EL (cell line): Measurements from ENCODE around the gene CXXC4.

Source experiments
- DNase-seq: peaks from one replicate; pipeline ENCODE4 v3.0.0-alpha.2; 2016

The CXXC4 gene

DNA sequence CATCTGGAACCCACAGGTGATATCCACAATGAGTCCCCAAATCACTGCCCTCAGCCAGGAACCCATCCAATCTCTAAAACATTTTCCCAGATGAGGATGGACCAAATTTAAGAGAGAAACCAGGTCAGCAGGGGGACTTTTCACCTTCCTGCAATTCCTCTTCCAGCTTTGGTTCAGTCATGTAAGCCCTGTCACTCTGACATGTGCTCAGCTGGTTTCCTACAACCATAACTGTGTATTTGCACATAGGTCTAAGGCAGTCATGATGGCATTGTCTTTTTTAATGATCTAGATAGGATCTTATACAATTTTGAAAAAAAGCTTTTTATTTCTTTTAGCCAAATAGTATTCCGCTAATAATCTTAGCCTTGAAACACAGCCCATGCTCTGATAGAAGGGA is 6.5 kb downstream of the CXXC4 start:
- no peak for DNase-seq

DNA sequence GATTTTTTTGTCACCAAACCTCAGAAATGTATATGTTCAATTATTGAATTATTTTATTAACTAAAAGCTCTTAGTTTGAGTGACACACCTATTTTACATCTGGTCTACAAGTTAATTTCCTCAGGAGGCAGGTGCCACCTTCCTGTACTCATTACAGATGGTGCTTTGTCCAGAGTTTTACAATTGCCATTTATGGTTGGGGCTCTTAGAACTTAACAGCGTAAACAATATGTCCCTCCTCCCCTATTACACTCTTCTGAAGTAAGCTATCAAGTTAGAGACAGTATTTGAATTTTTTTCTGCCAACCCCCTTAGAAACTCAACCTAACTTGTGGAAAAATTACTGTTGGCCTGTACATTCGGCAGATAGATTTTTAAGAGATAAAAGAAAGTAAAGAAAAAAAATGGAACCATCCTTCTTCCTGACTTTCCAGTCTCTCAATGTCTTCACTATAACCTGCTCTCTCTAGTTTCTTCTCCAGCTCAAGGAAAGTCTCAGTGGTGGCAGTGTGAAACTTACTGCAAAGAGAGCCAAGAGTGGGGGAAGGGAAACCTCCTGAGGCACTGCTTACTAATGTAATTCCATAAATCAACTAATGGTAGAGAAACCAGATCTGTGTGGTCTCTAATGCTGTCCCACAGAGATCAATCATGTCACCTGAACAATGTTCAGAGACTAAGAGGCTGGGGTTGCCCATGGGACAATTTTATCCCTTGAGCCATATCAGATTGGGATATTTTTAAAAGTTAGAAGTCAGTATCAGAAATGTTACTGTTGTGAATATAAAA is 7.8 kb downstream of the CXXC4 start:
- no peak for DNase-seq

DNA sequence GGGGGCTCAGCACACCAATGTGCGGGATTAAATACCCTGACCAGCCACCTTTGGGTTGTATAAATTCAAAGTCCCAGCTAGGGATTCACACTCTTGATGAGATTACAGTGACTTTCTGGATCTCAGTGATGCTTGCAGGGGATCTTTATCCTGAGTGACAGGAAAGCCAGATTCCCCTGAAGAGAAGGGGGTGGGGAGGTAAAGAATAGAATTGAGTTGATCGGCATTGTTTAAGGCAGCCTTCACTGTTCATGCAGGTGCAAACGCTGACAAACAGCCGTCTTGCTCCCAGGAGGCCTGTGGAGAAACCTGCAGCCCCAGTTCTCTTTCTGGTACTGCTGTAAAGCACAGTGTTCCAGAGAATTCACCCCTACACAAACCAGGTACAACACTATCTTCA is 19.0 kb downstream of the CXXC4 start:
- DNase-seq: no peak

DNA sequence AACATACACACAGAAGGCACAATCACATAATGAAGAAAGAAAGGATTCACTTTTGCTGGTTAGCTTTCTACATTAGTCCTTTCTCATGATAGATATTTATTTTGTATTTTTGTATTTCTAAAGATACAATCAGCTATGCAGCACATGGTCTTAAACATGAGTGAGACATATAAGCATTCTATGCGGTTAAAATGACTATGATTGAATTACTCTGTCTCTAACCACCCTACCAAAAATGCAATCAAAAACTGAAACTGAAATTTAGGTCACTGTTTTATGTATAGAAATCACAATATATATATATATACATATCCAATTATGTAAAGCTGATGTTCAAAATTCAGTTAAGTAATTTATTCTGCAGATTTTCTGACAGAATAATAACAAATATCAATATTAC is 21.9 kb downstream of the CXXC4 start:
- no peak for DNase-seq

DNA sequence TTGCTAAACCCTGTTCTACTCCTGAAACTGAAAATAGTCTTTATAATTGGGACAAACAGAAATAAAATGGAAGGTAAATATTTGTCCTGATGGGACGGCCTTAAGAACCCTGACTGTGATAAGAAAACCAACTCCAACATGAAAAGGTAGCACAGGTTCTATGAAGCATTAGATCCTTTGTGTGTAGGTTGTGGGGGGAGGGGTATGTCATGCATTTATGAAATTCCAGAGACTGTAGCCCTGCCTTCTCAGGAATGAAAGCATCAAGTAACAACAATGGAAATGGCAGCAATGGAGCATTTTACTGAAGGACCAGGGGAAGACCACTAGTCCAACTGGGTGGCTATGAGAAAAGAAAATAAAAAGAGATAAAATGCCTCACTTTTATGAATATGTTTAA is 23.9 kb downstream of the CXXC4 start:
- DNase-seq: no peak

DNA sequence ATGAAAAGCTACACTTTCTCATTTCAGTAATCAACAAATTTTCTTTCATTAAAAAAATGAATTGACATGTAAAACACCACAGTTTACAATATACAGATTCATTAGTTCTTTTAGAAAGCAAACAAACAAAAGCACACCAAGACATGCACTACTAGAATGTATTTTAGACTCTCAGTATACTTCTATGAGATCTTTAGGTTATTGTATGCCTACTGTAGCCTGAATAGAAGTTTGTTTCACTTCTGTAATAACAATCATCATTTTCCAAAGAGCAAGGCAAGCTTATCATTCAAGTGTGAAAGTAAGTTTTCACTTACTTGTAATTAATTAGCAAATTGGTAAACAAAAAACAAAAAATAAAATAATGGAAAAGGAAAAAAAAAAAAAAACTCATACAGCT is 24.9 kb downstream of the CXXC4 start:
- DNase-seq: no peak

DNA sequence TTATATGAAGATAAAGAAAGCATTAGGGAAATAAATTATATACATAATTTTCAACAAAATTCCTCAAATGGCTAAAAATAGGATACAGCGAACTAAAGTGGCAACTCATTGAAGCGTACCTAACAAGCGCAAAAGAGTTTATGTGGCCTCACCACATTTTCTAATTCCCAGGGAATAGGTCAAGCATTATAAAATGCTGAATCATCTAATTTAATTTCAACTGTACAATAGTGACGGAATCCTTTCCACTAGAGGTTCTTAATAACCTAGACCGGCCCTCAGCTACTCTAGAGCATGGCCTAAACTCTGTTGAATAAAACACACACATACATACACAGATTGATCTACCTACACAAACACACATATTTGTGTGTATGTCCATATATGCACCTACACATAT is 29.1 kb downstream of the CXXC4 start:
- DNase-seq: no peak

DNA sequence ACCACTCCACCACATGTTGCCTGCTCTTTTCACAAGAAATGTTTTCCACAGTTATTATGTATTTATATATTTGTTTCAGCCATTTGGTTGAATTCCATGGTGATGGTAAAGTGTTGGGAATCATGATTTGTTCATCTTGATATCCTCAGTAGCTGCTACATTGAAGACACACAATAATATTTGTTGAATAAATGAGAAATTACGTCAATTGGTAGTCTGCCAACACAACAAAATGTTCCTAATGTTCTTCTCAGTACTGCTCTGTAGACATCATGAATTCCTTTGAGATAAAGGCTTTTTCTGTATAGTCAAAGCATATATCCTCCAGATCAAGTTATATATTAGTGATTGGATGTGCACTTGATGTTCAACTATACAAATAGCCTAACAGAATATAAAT is 29.5 kb downstream of the CXXC4 start:
- DNase-seq: no peak

DNA sequence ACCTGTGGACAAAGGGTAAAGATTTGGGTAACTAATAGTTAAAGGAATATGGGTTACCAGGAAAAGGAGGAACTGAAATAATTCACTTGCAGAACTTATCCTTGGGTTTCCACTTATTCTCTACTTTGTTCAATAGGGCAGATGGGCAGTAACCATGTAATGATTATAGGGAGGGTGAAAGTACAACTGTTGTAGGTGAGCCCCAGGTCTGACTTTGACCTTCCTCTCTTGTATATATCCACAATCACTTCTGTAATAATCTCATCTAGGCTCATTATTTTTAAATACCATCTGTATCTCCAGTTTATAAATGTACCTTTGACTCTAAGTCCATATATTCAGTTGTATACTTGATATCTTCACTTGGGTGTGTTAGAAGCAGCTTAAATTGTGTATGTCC is 32.1 kb downstream of the CXXC4 start:
- no peak for DNase-seq

DNA sequence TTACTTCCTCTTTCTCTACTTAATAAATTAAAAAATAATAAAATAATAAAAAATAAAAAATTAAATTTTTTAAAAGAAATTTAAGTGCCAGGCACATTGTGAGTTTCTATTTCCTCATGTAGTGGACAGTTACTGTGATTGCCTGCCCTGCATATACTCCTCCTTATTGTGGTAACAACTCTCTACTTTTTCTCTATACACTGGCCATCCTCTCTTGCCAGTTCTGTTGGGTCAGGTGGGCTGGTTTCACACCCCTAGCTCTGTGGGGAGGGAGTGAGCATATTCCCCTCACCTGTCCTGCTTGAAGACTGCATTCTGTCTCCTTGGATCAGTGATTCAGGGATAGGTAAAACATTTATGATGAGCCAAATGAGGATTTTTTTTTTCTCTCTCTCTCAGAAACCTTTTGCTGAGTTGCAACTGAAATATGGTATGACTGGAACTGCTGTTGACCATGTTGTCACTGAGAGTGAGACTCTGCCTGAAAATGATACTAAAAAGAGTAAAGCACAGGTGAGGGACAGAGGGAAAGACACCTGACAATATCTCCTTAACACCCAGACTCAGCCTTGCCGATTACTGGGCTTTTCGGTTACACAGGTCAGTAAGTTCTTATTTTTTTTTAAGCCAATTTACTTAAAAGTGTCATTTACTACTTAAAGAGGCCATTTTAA is 37.2 kb downstream of the CXXC4 start:
- DNase-seq: no peak

DNA sequence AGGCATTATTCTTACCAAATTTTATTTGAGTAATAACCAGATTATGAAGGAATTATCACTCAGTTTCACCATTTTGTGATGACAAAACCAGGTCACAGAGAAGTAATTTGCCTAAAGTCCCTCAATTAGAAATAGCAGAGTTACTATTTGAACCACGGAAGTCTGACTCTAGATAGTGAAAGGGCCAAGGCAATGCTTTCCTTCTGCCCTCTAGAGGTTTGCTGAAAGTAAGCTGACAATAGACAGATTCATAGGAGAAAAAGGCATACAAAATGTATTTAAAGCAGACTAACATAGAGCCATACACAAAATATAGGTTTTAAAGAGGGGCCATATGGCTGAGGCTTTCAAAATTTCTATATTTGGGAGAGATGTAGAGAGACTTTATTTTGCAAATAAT is 43.1 kb downstream of the CXXC4 start:
- DNase-seq: no peak

DNA sequence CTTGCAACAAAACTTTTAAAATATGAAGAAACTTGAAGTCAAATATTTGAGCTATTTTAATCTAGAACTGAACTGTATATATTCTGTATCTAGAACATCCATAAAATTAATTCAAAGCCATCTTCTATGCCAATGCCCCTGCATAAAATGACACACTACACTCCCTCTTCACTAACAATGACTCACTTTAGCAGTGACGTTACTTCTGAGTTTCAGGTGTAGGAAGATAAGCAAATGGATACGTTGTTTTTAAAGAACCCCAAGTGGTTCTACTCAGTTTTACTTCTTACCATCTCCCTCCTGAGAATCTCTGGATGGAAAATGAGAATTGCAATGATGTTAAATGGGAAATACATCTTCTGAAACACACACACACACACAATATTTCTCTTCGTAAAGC is 45.2 kb downstream of the CXXC4 start:
- DNase-seq: no peak

DNA sequence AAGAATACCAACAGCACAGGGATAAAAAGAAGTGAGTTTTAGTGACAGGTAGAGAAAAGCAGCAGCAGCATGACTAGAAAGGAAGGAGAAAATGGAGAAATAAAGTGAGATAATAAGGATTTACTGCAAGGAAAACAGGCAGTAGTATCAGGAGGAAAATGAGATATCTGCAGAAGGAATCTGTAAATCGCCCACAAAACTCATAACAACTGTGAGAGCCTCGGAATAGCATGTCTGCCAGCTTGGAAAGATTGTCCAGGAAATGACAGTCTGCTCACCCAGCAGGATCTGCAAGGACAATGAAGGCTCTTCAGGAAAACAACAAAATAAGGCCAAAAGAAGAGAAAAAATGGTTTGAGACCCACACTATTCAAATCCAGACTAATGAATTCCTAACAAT is 47.4 kb downstream of the CXXC4 start:
- no peak for DNase-seq

DNA sequence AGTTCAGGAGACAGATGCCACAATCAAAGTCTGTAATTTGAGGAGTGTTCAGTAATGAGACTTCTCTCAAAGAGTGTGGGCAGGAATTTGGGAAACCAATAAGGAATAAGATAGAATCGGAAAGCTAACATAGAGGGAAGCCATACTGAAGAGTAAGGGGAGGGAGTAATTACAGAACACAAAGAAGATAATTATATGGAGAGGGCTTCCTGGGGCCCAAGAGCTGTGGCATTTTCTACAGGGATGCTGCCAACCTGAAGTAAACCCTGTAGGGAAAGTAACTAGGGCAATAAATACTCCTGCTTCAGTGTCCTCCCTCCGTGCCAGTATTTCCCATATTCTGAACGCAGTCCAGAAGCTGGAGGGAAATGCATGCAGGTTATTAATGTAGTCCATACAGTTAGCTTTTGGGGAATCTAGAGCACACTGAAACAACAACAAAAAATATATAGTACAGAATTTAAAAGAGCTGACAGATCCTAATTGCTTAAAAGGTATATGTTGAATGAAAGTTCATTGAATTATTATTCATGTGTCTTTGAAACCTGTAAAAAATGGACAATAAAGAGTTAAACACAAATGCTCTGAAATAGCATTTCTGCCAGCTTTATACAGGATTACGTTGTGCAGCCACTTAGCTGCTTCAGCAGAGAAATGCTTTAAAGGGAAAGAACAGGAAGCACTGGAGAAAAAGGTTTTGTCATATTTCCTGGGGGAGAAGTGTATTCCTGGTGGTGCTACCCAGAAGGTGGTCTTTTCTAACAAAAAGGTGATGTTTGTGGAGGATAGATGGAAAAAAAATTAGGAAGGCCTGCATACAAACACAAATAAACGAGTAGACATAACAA is 48.0 kb downstream of the CXXC4 start:
- DNase-seq: no peak

DNA sequence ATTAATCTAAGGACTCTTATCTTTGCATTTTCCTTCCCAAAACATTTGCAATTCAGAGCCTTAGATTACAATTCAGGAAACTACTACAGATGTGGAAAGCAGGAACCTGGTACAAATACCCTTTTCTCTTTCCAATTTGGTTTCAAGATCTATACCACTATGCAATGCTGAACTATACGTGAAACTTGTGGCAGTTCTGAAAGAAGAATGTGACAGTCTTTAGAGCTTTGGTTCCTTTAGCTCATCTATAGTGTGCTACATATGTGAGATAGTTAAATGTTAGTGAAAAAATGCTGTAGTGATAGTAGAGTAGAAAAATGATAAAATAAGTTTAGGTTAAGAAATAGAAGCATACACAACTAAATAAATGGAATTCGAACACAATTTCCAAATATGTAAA is 50.0 kb downstream of the CXXC4 start:
- no peak for DNase-seq

DNA sequence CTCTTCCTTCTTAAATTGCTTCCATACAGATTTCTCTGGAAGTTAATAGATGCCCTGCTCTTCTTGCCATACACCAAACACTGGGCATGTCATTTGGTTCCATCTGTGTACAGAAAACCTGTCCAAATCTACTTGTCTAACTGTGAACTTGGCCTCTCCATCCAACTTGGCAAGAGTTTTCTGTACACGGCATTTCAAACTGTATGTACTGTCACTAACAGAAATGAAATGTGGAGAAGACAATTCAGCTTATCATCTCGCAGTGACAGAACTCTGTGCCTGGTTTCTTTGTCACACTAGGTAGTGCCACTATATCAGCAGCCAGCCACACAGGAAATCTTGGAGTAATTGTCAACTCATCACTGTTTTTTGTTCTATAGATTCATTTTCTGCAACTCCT is 58.2 kb downstream of the CXXC4 start:
- no peak for DNase-seq

DNA sequence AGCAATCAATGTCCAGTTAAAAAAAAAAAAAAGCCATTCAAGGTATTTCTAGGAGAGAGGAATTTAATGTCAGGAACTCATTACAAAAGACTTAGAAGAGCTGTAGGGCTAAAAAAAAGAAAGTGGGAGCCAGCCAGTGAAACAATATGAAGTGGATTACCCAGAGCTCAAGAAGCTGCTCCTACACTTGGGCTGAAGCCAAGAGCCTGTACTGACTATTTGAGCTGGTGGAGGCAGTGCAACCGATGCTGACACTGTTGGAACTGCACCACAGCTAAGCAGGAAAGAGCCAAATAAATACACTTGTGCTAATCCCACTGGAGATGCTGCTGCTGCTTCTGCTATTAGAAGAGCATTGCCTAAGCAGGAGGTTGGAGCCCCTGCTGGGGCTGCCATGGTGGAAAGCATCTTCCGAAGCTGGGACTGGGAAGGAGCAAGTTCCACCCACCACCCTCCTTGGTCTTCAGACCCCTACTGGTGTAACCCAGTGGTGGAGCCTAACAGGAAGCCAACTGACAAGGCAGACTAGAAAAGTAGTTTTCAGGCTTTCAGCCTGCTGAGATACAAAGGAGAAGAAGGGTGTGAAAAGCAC is 65.4 kb downstream of the CXXC4 start:
- no peak for DNase-seq

DNA sequence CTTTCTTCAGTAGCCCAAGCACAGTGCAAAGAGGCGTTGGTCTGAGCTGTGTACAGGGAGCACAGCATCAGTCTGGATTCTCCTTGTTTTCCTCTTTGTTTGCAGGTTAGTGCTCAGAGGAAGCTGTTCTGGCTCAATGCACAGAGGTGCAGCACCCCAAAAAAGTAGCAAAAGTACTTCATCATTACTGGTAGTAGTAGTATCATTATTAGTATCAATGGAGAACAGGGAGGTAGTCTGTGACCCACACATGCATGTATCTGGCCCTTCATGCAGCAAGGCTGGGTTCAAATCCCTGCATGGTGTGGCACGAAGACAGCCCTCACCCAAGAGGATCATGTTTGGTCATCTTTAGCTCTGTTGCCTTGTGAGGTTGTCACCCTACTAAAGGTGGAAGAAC is 68.7 kb downstream of the CXXC4 start:
- no peak for DNase-seq

DNA sequence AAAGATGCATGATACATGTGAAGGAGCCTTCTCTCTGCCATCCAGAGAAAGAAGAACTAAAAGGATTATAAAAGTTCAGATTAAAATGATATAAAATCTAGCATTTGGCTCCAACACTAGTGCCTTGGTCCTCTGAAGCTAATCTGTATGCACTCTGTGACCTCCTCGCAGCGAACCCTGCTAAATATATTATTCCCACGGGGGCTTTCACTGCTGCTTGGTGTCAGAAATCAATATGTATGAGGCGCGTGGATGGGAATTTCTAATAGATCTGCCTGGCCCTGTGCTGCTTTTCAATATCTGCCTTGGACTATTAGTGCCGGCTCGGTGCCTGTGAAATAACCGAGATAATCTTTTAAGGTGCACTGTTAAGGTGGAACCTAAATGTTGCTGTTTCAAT is 69.7 kb downstream of the CXXC4 start:
- no peak for DNase-seq

DNA sequence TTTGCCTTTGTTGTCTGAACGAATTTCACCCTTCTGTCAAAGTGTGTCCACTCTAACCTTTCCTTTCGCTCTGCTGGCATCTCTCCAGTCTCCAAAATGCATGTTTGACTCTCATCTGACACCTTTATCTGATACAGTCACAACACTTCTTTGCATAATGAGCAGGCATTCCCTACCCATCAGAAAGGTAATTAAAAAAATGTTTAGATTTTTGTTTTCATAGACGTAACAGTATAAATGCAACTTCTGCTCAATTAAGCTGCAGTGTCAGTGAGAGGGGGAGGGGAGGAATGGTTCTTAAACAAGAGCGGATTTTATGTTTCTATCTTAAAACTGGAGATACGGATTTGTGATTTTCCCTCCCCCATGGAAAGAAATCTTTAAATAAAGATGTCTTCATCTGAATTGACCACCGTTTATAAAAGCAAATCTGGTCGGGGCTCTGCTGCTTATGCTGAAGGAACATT is 70.2 kb downstream of the CXXC4 start:
- no peak for DNase-seq

DNA sequence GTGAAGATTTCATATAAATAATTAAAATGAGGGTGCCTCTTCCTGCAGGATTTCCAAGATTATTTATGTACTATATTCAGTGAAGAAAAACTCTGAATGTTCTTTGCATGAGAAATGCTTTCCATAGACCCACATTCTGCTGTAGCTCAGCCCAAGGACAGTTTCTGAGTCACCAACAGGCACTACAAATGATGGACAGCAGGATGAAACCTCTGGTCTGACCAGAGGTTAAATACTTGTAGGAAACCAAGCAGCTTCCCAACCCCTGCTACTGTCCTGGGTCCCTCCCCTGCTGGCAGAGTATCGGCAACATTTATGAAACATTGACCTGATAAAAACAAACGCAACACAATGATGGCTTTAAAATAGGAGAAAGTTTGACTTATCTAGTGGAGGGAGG is 73.1 kb downstream of the CXXC4 start:
- no peak for DNase-seq

DNA sequence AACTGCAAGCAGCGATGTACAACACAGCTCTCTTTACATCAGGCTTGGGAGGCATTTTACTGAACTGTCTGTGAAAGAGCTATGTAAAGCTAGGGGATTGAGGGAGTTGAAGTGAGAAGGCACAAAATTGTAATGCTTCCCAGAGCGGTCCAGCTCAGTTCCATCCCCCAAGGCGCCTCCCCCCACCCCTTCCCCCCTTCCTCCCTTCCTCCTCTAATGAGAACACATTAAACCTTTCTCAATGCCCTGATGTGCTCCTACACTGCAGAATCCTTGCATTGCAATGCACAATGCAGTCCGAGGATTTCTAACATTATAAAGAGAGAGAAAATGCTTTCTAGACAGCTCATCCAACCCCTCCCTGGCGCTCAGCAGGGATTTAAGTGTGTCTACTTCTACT is 73.9 kb downstream of the CXXC4 start:
- DNase-seq: no peak
